HL-60 (cell line): ENCODE measurements around the gene IFITM10.

Source experiments
- DNase-seq, 2 experiments: peaks; one replicate each; pipeline ENCODE4 v3.0.0-alpha.2; 2010 to 2020; ENCODE audit warnings: low read depth in 1 of 2, low spot score in 1 of 2
- H3K27ac ChIP-seq: fragments of 250-450 bp; sonication (Bioruptor Pico); replicated peaks from 2 replicates; pipeline ENCODE4 v1.5.1; 2020; ENCODE audit warnings: mild to moderate bottlenecking, moderate library complexity
- H3K27me3 ChIP-seq: fragments of 250-450 bp; sonication (Bioruptor Pico); 2 replicates; pipeline ENCODE4 v1.5.1; 2021; ENCODE audit warnings: mild to moderate bottlenecking, moderate library complexity; ENCODE audit not compliant: insufficient read depth, poor library complexity, severe bottlenecking
- H3K4me3 ChIP-seq: replicated peaks from 2 replicates; pipeline ENCODE4 v1.5.1; 2011; ENCODE audit warnings: mild to moderate bottlenecking, control low read depth, low read length; ENCODE audit not compliant: insufficient read depth
- CTCF ChIP-seq: IDR thresholded peaks from one replicate; pipeline ENCODE4 v1.5.1; 2011; ENCODE audit warnings: low read length, control low read depth, inconsistent platforms; ENCODE audit not compliant: insufficient read depth
- GABPA ChIP-seq: IDR thresholded peaks from 2 replicates; pipeline ENCODE4 v1.6.1; 2012; ENCODE audit warnings: low read depth
- POLR2AphosphoS5 ChIP-seq: IDR thresholded peaks from 2 replicates; pipeline ENCODE4 v1.6.1; 2012; ENCODE audit warnings: low read depth
- SPI1 ChIP-seq: IDR thresholded peaks from 2 replicates; pipeline ENCODE4 v1.6.1; 2012; ENCODE audit warnings: low read depth, mild to moderate bottlenecking, borderline replicate concordance
- TF ChIP-seq, protein P1 (sequence below): IDR thresholded peaks from 2 replicates; pipeline ENCODE4 v1.6.1; 2012; ENCODE audit warnings: low read depth; ENCODE audit not compliant: insufficient replicate concordance

The IFITM10 gene

DNA sequence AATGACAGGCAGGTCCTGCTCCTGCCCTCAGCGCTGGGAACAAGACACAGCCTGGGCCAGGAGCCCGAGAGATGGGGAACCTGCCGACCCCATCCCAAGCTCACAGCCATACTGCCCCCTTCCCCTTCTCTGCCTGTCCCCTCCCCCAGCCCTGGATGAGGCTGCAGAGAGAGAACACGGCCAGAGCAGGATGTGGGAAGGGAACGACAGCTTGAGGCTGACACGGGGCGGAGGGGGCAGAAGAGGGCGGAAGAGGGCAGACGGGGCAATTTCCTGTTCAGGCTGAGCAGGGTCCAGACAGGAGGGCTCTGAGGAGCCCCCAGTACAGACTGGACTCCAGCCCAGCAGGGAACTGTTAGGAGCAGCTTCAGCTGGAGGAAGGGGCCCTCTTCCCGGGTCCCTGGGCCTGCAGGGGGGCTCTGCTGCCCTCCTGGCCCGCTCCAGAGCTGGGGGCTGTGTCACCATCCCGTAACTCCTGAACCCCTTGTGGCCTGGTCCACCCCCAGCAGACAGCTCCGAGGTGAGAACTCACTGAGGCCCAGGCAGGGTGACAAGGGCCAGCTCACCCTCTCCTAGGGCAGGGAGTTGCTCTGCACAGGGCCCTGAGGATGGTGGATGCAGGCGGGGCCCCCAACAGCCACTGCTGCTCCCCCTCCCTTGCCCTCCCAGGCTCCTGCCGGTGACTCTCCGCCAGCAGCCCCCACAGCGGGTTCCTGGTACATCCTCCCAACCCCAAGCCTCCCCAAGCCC is 7.6 kb upstream of the IFITM10 start:
- Histone ChIP-seq H3K27me3 (no peaks in the 10 kb centered on the region), H3K4me3 (no peak overlapping the region), H3K27ac (peak overlapping the region; percentile 79)
- peak in 1 of 2 experiments; percentile 72 for DNase-seq
- TF ChIP-seq POLR2AphosphoS5 (no peak), GABPA (no peak), CTCF (no peak), SPI1 (no peak)
- TF ChIP-seq, protein P1, sequence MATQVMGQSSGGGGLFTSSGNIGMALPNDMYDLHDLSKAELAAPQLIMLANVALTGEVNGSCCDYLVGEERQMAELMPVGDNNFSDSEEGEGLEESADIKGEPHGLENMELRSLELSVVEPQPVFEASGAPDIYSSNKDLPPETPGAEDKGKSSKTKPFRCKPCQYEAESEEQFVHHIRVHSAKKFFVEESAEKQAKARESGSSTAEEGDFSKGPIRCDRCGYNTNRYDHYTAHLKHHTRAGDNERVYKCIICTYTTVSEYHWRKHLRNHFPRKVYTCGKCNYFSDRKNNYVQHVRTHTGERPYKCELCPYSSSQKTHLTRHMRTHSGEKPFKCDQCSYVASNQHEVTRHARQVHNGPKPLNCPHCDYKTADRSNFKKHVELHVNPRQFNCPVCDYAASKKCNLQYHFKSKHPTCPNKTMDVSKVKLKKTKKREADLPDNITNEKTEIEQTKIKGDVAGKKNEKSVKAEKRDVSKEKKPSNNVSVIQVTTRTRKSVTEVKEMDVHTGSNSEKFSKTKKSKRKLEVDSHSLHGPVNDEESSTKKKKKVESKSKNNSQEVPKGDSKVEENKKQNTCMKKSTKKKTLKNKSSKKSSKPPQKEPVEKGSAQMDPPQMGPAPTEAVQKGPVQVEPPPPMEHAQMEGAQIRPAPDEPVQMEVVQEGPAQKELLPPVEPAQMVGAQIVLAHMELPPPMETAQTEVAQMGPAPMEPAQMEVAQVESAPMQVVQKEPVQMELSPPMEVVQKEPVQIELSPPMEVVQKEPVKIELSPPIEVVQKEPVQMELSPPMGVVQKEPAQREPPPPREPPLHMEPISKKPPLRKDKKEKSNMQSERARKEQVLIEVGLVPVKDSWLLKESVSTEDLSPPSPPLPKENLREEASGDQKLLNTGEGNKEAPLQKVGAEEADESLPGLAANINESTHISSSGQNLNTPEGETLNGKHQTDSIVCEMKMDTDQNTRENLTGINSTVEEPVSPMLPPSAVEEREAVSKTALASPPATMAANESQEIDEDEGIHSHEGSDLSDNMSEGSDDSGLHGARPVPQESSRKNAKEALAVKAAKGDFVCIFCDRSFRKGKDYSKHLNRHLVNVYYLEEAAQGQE = no peak

DNA sequence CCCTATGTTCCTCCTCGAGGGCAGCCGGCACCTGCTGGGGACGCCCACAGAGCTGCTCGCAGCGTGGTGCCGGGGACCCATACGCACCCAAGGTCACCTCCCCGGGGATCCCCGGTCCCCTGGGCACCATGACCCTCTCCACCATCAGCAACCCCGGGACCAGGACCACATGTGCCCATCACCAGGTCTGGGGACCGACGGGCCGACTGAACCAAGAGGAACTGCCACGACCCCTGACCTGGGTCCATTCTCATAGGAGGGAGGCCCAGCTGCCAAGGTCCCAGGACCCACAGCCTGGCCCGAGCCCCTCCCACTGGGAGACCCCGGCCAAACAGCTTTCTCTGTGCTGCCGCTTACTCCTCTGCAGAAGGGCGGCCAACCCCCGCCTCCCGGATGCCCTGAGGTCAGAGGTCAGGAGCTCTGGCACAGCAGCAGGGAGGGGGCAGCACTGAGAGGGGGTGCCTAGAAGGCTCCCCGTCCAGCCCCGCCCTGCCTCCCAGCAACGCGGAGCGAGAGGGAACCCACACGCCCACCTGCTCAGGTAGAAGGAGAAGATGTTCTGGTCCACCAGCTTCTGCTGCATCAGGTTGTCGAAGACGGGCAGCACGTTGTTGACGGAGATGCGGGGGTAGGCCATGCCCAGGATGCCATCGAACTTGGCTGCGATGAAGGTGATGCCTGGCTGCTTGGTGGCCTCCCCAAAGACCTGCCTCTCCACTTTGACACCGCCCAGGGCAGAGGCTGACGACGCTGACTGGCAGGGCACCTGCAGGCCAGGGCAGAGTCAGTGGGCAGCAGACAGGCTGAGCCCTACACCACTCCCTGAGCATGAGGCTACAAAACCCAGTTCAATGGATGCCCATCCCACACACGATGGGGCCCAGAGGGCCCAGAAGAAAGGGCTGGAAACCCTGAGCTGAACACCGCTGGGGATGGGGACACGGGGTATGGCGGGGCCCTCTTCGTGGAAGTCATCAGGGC is 6.7 kb upstream of the IFITM10 start:
- TF ChIP-seq POLR2AphosphoS5 (no peak), GABPA (no peak), SPI1 (no peak), CTCF (no peak)
- TF ChIP-seq, protein P1 = no peak
- Histone ChIP-seq H3K27me3 (no peaks in the 10 kb centered on the region), H3K4me3 (no peak overlapping the region), H3K27ac (peak overlapping the region; percentile 79)
- DNase-seq = no peak

- DNase-seq = no peak
- Histone ChIP-seq H3K27me3 (no peaks in the 10 kb centered on the region), H3K4me3 (no peak overlapping the region), H3K27ac (peak overlapping the region; percentile 11; the same call in 1 of the 2 replicates)
- TF ChIP-seq POLR2AphosphoS5 = no peak
- no peak for TF ChIP-seq GABPA
- no peak for TF ChIP-seq CTCF
- TF ChIP-seq, protein P1 = no peak
- no peak for TF ChIP-seq SPI1
These were observed 5.5 kb upstream of the IFITM10 start for GRCh38 chr11:1755692-1756561.
